ENCODE results near the gene ADNP2.
"Not testable (repeated sequence)": the region's sequence is repeated elsewhere in the genome, so short reads cannot be mapped to it uniquely, and the experiment has no call there.

The ADNP2 gene

DNA sequence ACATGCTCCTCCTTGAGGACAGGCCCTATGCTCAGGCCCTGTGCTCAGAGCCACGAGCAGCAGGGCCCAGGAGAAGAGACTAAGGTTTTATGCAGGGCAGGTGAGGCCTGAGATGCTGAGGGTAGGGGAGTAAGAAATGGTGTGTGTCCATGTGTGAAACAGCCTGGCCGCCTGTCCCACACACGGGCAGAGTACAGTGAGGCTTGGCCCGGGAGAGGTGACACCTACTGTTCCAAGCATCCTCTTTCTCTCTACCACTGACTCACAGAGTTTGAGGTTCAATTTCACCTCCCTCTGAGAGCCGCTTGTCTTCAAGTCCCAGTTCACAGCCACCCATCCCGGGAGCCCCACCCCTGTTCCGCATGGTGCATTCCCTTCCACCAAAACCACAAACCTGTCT, 54.1 kb downstream of the ADNP2 start:
- Histone ChIP-seq H3K36me3 (ENCODE audit: insufficient read depth, low read length) (no peaks in the 10 kb centered on the region), H3K27me3 (ENCODE audit: insufficient read depth, low read length, poor library complexity, severe bottlenecking) (no peaks in the 10 kb centered on the region), H3K4me1 (ENCODE audit: insufficient read depth, low read length, poor library complexity, severe bottlenecking) (no peaks in the 10 kb centered on the region), H3K4me2 (ENCODE audit: low read depth, low read length, poor library complexity, severe bottlenecking) (no peak overlapping the region), H3F3A (ENCODE audit: low read depth) (no peaks in the 10 kb centered on the region), H2AFZ (ENCODE audit: low read length) (no peak overlapping the region), H3K9me2 (replicated peaks; ENCODE audit: low read depth, low read length) (no peaks in the 10 kb centered on the region), H4K20me1 (ENCODE audit: insufficient read depth, low read length, poor library complexity, severe bottlenecking) (no peaks in the 10 kb centered on the region), H3K9ac (ENCODE audit: low read depth, low read length, poor library complexity, severe bottlenecking) (no peak overlapping the region), H3K4me3 (ENCODE audit: low read length, poor library complexity, severe bottlenecking) (no peak overlapping the region), H3K79me2 (ENCODE audit: insufficient read depth, low read length) (no peaks in the 10 kb centered on the region), H3K9me3 (ENCODE audit: insufficient read depth, low read depth, low read length) (peaks cover 16% of the 10 kb centered on the region; the same call in 1 of the 2 replicates)
- TF ChIP-seq, protein P1, sequence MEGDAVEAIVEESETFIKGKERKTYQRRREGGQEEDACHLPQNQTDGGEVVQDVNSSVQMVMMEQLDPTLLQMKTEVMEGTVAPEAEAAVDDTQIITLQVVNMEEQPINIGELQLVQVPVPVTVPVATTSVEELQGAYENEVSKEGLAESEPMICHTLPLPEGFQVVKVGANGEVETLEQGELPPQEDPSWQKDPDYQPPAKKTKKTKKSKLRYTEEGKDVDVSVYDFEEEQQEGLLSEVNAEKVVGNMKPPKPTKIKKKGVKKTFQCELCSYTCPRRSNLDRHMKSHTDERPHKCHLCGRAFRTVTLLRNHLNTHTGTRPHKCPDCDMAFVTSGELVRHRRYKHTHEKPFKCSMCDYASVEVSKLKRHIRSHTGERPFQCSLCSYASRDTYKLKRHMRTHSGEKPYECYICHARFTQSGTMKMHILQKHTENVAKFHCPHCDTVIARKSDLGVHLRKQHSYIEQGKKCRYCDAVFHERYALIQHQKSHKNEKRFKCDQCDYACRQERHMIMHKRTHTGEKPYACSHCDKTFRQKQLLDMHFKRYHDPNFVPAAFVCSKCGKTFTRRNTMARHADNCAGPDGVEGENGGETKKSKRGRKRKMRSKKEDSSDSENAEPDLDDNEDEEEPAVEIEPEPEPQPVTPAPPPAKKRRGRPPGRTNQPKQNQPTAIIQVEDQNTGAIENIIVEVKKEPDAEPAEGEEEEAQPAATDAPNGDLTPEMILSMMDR (conservative IDR thresholded peaks at IDR 0.05; ENCODE audit: low read length): no peak
- no peak for TF ChIP-seq EZH2phosphoT487 (IDR thresholded peaks at IDR 0.05; ENCODE audit: borderline replicate concordance)

GRCh38 chr18:80164727-80165355, 55.8 kb downstream of the ADNP2 start:
- H2AFZ ChIP-seq (ENCODE audit: low read length); H4K20me1 ChIP-seq (ENCODE audit: insufficient read depth, low read length, poor library complexity, severe bottlenecking); H3K27me3 ChIP-seq (ENCODE audit: insufficient read depth, low read length, poor library complexity, severe bottlenecking); H3K4me1 ChIP-seq (ENCODE audit: insufficient read depth, low read length, poor library complexity, severe bottlenecking); H3K9me2 ChIP-seq (replicated peaks; ENCODE audit: low read depth, low read length); H3F3A ChIP-seq (ENCODE audit: low read depth); H3K4me3 ChIP-seq (ENCODE audit: low read length, poor library complexity, severe bottlenecking); H3K79me2 ChIP-seq (ENCODE audit: insufficient read depth, low read length); H3K4me2 ChIP-seq (ENCODE audit: low read depth, low read length, poor library complexity, severe bottlenecking); H3K9ac ChIP-seq (ENCODE audit: low read depth, low read length, poor library complexity, severe bottlenecking); H3K36me3 ChIP-seq (ENCODE audit: insufficient read depth, low read length): not testable (repeated sequence)
- H3K9me3 ChIP-seq (ENCODE audit: insufficient read depth, low read depth, low read length): peaks cover 24% of the 10 kb centered on the region; the same call in 1 of the 2 replicates

DNA sequence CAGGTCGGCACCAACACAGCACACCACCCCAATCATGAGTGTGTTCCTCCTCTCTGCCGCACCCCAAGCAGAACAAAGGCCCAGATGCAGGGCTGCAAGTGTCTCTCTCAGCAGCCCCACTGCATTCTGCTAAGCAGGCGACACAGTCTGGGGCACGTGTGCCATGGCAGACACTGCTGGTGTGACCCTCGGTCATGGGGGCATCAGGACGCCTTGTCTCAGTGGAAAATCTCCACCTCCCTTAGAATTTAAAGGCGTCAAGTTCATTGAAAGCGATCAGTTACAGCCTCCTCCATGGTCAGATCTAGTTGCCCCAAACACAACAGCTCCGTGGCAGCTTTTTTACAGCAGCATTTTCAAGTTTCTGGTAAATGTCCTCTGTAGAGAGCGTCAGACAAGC, 57.2 kb downstream of the ADNP2 start:
- peaks cover 24% of the 10 kb centered on the region; the same call in 1 of the 2 replicates for H3K9me3 ChIP-seq (ENCODE audit: insufficient read depth, low read depth, low read length)
- H3K27me3 ChIP-seq (ENCODE audit: insufficient read depth, low read length, poor library complexity, severe bottlenecking): no peaks in the 10 kb centered on the region
- no peaks in the 10 kb centered on the region for H3K4me1 ChIP-seq (ENCODE audit: insufficient read depth, low read length, poor library complexity, severe bottlenecking)
- no peak overlapping the region for H2AFZ ChIP-seq (ENCODE audit: low read length)
- no peaks in the 10 kb centered on the region for H3K79me2 ChIP-seq (ENCODE audit: insufficient read depth, low read length)
- no peaks in the 10 kb centered on the region for H3F3A ChIP-seq (ENCODE audit: low read depth)
- no peak overlapping the region for H3K9ac ChIP-seq (ENCODE audit: low read depth, low read length, poor library complexity, severe bottlenecking)
- TF ChIP-seq EZH2phosphoT487 (IDR thresholded peaks at IDR 0.05; ENCODE audit: borderline replicate concordance): no peak
- TF ChIP-seq, protein P1 (conservative IDR thresholded peaks at IDR 0.05; ENCODE audit: low read length): no peak
- H3K36me3 ChIP-seq (ENCODE audit: insufficient read depth, low read length): no peaks in the 10 kb centered on the region
- H3K4me3 ChIP-seq (ENCODE audit: low read length, poor library complexity, severe bottlenecking): no peak overlapping the region
- no peaks in the 10 kb centered on the region for H4K20me1 ChIP-seq (ENCODE audit: insufficient read depth, low read length, poor library complexity, severe bottlenecking)
- H3K4me2 ChIP-seq (ENCODE audit: low read depth, low read length, poor library complexity, severe bottlenecking): no peak overlapping the region
- H3K9me2 ChIP-seq (replicated peaks; ENCODE audit: low read depth, low read length): no peaks in the 10 kb centered on the region

- no peaks in the 10 kb centered on the region for H4K20me1 ChIP-seq (ENCODE audit: insufficient read depth, low read length, poor library complexity, severe bottlenecking)
- peaks cover 24% of the 10 kb centered on the region; the same call in 1 of the 2 replicates for H3K9me3 ChIP-seq (ENCODE audit: insufficient read depth, low read depth, low read length)
- no peaks in the 10 kb centered on the region for H3K9me2 ChIP-seq (replicated peaks; ENCODE audit: low read depth, low read length)
- H3F3A ChIP-seq (ENCODE audit: low read depth): no peaks in the 10 kb centered on the region
- H3K4me3 ChIP-seq (ENCODE audit: low read length, poor library complexity, severe bottlenecking): no peak overlapping the region
- no peak overlapping the region for H3K4me2 ChIP-seq (ENCODE audit: low read depth, low read length, poor library complexity, severe bottlenecking)
- H3K9ac ChIP-seq (ENCODE audit: low read depth, low read length, poor library complexity, severe bottlenecking): no peak overlapping the region
- H3K36me3 ChIP-seq (ENCODE audit: insufficient read depth, low read length): no peaks in the 10 kb centered on the region
- H3K79me2 ChIP-seq (ENCODE audit: insufficient read depth, low read length): no peaks in the 10 kb centered on the region
- no peak overlapping the region for H2AFZ ChIP-seq (ENCODE audit: low read length)
- H3K4me1 ChIP-seq (ENCODE audit: insufficient read depth, low read length, poor library complexity, severe bottlenecking): no peaks in the 10 kb centered on the region
- H3K27me3 ChIP-seq (ENCODE audit: insufficient read depth, low read length, poor library complexity, severe bottlenecking): no peaks in the 10 kb centered on the region
- TF ChIP-seq, protein P1 (conservative IDR thresholded peaks at IDR 0.05; ENCODE audit: low read length): no peak
Observed at GRCh38 chr18:80166725-80167124, 57.7 kb downstream of the ADNP2 start.
